H1 (cell line): ENCODE data around the gene TP53BP1. TPM values are rescaled to one million over a fixed set of nuclear protein-coding genes. Genes with fewer than 3 reads are reported as not detected.

ENCODE experiments used
- EGR1 ChIP-seq: IDR thresholded peaks from 2 replicates; pipeline ENCODE4 v1.6.1; 2011; ENCODE audit warnings: low read depth, low read length, borderline replicate concordance
- GABPA ChIP-seq: IDR thresholded peaks from 2 replicates; pipeline ENCODE4 v1.6.1; 2011; ENCODE audit warnings: mild to moderate bottlenecking, low read length, moderate library complexity, borderline replicate concordance; ENCODE audit not compliant: insufficient read depth
- SIN3A ChIP-seq, 2 experiments: IDR thresholded peaks in 1 of 2; conservative IDR thresholded peaks in 1 of 2; 2 replicates each; pipeline ENCODE4 v1.6.1; 2011 to 2012; ENCODE audit warnings: low read length in 2 of 2, improper control_type of control experiment in 1 of 2, low read depth in 1 of 2, mild to moderate bottlenecking in 1 of 2
- TAF7 ChIP-seq: optimal IDR thresholded peaks from 2 replicates; pipeline ENCODE3; 2011; ENCODE audit warnings: low read depth, mild to moderate bottlenecking, inconsistent platforms, low read length, moderate library complexity, borderline replicate concordance
- YY1 ChIP-seq: IDR thresholded peaks from 2 replicates; pipeline ENCODE4 v1.6.1; 2011; ENCODE audit warnings: low read depth, mild to moderate bottlenecking, low read length
- polyA plus RNA-seq, 7 experiments: library from polyadenylated mRNA; depleted of rRNA in 3 of 7; stranded (reverse) in 5 of 7; unstranded in 2 of 7; fragments of >200 nt in 5 of 7; fragments of 200-250 nt in 2 of 7; gene quantifications; 1 replicate in 5 of 7; 2 replicates in 1 of 7; 4 replicates in 1 of 7; pipeline versions ENCODE4 v1.2.1 to v1.2.3, GENCODE V29; 2011 to 2013; ENCODE audit warnings: missing spikeins in 2 of 7, mixed read lengths in 2 of 7
- total RNA-seq: library from RNA; stranded (reverse); fragmentation: NEBNext Ultra II Directional; extraction: Animal tissue kit (Norgen Biotek cat#: 25700); gene quantifications from 2 replicates; pipeline ENCODE4 v1.2.1, GENCODE V29; 2021

Gene TP53BP1
- total and polyA plus RNA-seq, 2 of the 8 experiments (the other 6 are each of a cell fraction or from before 2014, with no cell fraction given): 34.1 to 63.6 TPM

GRCh38 chr15:43440721-43441281 is 52.2 kb downstream of the TP53BP1 start (continued):
- TF ChIP-seq YY1: no peak
- TF ChIP-seq EGR1: no peak
- no peak for TF ChIP-seq TAF7
- no peak for TF ChIP-seq GABPA
- TF ChIP-seq SIN3A (conservative IDR thresholded peaks at IDR 0.05 in 1 of 2, IDR thresholded peaks at IDR 0.05 in 1 of 2; ENCODE audit: low read depth in 1 of 2, low read length in 2 of 2): no peak
